HG03565 (cell line): Measurements from ENCODE around the gene BCAS4.
"Not testable (repeated sequence)": the region's sequence is repeated elsewhere in the genome, so short reads cannot be mapped to it uniquely, and the experiment has no call there.

Source experiments
- ATAC-seq: cut with Tn5 transposase; IDR thresholded peaks from one replicate; pipeline ENCODE4 v1.9.1; 2021; ENCODE audit warnings: mild to moderate bottlenecking, moderate library complexity; ENCODE audit not compliant: unreplicated experiment

The BCAS4 gene

GRCh38 chr20:50797142-50797541 lies 2.3 kb downstream of the BCAS4 start:
- no peak for ATAC-seq

GRCh38 chr20:50798650-50799049 lies 3.8 kb downstream of the BCAS4 start:
- ATAC-seq = no peak

DNA sequence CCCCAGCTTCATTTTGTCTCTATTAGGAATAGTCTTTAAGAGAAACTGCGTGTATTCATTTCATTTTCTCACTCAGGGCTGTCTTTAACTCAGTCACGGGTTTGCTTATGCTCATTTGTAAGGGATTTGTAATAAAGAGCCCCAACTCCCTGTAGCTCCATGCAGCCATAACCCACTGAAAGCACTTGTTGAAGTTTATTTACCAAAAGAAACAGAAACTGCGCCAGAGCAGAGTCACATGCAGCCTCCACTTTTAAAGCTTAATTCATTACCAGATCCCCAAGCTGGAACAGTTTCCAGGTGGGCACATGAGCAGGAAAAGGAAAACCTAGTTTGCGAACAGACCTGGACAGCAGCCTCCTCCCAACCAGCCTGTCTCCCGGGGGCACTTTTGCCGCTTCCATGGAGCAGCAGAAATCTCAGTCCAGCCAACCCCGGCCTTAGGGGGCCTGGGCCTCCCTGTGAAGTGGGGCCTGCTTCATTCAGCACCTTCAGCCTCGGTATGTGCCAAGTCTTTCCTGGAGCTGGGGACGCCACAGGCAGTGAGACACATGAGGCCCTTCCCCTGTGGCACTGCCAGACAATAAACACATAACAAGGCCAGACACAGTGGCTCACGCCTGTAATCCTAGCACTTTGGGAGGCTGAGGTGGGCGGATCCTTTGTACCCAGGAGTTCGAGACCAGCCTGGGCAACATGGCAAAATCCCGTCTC lies 4.5 kb downstream of the BCAS4 start:
- no peak for ATAC-seq

GRCh38 chr20:50799890-50800550 lies 5.2 kb downstream of the BCAS4 start:
- ATAC-seq = peak; percentile 45

GRCh38 chr20:50800986-50801746 lies 6.3 kb downstream of the BCAS4 start:
- not testable (repeated sequence) for ATAC-seq

DNA sequence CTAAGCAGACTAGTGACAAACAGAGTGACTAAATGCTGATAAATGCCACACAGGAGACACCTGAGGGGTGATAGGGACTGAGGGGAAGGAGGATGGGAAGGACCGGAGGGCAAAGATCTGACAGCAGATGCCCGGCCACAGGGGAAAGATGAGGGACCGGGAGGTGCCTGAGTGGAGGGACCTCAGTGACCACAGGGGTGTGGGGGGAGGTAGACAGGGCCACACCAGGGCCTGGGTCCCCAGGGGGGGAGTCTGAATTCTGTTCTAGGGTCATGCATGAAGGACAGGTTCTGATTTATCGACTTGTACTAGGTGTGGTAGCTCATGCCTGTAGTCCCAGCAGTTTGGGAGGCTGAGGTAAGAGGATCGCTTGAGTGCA lies 6.9 kb downstream of the BCAS4 start:
- no peak for ATAC-seq

- no peak for ATAC-seq
Observed at GRCh38 chr20:50802289-50802688, 7.4 kb downstream of the BCAS4 start.

- no peak for ATAC-seq
Observed at GRCh38 chr20:50804437-50805348, 9.8 kb downstream of the BCAS4 start.

- ATAC-seq = no peak
Observed at GRCh38 chr20:50805349-50805684, 10.5 kb downstream of the BCAS4 start.

GRCh38 chr20:50806126-50806768 lies 11.4 kb downstream of the BCAS4 start:
- no peak for ATAC-seq

DNA sequence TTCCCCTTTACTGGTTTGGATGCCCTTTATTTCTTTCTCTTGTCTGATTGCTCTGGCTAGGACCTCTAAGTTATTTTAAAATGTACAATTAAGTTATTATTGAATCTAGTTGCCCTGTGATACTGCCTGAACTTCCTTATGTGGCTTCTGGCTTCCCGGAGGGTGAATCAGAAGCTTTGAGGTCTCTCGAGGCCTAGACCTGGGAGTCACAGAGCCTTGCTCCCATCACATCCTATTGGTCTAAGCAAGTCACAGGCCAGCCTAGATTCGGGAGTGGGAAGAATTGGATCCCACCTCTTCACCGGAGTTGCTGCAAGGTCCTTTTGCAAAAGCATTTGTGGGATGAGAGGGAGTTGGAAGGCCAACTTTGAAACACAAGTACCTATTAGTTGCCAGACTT lies 15.2 kb downstream of the BCAS4 start:
- no peak for ATAC-seq

- no peak for ATAC-seq
Observed at GRCh38 chr20:50810842-50811241, 16.0 kb downstream of the BCAS4 start.

DNA sequence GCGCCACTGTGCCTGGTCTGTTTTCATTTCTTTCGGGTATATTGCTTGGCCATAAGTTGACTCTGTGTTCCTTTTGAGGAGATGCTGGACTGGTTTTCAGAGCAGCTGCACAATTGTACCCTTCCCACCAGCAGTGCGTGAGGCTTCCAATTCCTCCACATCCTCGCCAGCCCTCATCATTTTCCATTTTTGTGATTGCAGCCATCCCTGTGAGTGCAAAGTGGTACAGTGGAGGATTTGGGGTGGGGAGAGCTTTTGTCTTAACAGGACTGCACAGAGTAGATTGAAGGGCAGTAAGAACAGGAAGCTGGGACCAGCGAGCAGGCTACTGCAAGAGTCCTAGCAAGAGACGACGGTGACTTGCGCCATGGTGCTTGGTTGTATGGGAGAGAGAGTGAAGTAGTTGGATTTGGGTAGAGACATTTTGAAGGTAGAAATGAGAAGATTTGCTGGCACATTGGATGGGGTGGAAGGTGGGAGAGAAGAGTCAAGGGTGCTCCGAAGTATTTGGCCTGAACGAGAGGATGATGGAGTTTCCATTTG lies 18.3 kb downstream of the BCAS4 start:
- ATAC-seq = no peak

DNA sequence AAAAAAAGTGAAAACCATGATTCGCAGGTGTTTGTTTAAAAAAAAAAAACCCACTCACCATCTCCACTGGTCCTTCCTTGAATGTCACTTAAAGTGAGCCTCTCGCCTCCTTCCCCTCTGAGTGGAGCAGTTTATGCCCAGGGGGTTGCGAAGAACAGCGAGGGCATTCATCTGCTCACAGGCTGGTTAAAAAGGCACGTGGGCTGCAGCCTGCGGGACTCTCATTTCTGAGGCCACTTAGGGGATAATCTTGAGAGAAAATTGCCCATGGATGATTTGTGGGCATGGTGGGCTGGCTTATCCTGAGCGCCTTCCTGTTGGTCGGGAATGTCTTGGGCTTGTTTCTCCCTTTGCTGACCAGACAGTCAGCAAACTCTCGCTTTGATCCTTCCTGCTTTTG lies 18.9 kb downstream of the BCAS4 start:
- no peak for ATAC-seq

DNA sequence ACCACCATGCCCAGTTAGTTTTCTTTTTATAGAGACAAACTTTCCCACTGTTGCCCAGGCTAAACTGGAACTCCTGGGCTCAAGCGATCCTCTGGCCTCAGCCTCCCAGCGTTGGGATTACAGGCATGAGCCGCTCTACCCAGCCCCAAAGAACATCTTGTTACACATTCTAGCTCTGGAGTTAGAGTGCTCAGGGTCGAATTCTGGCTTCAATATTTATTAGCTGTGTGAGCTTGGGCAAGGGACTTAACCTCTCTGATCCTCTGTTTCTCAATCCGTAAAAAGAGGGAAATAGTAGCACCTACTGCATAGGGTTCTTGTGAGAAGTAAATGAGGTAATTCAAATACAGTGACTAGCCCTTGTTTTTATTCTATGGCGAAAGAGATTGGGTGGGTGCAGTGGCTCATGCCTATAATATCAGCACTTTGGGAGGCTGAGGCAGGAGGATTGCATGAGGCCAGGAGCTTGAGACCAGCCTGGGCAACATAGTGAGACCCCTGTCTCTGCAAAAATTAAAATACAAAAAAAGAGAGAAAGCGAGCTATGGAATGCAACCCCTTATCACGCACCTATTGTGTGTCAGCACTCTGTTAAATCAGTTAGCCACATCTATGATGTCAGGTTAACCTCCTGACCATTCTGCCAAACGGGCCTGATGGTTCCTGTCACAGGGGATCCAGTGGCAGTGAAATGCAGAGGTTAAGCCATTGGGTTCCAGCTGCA lies 19.7 kb downstream of the BCAS4 start:
- no peak for ATAC-seq

- ATAC-seq = peak; percentile 38
Observed at GRCh38 chr20:50815162-50815989, 20.5 kb downstream of the BCAS4 start.

DNA sequence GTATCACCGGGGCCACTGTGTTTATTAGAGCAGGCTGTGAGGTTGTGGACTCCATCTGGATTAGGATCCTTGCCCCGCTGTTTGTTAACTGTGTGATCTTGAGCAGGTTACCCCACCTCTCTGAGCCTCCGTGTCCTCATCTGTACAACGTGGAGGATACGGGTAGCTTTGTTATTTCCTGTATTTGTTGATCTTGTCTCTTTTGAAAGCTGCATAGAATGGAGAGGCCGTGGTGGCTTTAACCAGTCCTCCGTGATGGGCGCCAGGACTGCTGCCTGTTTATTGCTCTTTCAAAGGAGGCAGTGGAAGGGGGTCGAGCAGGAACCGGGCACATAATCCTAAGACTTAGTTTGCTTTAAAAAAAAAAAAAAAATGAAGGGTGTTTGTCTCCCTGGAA lies 22.9 kb downstream of the BCAS4 start:
- ATAC-seq = no peak

DNA sequence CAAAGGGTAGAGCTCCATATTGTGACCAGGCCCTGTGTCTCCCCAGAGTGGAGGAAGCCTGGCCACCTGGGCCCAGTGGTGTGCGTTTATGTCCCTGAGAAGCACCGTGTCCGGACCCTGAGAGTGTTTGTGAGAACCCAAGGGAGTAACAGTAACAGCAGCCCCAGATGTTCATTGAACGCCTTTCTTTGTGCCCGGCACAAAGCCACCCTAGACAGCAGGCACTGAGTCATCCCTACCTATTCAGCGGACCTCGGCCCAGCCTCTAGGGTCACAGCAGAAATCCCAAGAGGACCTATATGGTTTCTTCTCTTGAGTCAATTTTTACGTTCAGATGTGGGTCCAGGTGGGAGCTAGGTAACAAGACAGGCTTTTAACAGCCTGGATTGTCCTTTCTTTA lies 24.5 kb downstream of the BCAS4 start:
- no peak for ATAC-seq
